HepG2 (cell line): Measurements from ENCODE around the gene MAST1. TPM values are rescaled to one million over a fixed set of nuclear protein-coding genes. Genes with fewer than 3 reads are reported as not detected.

Experiments
- ATAD3A ChIP-seq: sonication (generic); formaldehyde crosslinking; IDR thresholded peaks from 2 replicates; pipeline ENCODE4 v1.4.0; 2020; ENCODE audit warnings: missing genetic modification reagents
- KMT2A ChIP-seq: sonication (generic); formaldehyde crosslinking; IDR thresholded peaks from 2 replicates; pipeline ENCODE4 v1.4.0; 2020; ENCODE audit warnings: missing genetic modification reagents
- MXD3 ChIP-seq: IDR thresholded peaks from 2 replicates; pipeline ENCODE4 v1.6.1; 2016; ENCODE audit warnings: mild to moderate bottlenecking, missing biosample characterization, missing genetic modification reagents
- NPAS2 ChIP-seq: sonication (generic); formaldehyde crosslinking; IDR thresholded peaks from 2 replicates; pipeline ENCODE4 v1.8.0; 2022; ENCODE audit warnings: mild to moderate bottlenecking, missing genetic modification reagents, borderline replicate concordance
- PITX1 ChIP-seq: sonication (generic); formaldehyde crosslinking; IDR thresholded peaks from 2 replicates; pipeline ENCODE4 v1.5.1; 2020; ENCODE audit warnings: mild to moderate bottlenecking, missing genetic modification reagents
- RFXANK ChIP-seq: IDR thresholded peaks from 2 replicates; pipeline ENCODE4 v1.6.1; 2016
- SALL2 ChIP-seq: sonication (generic); formaldehyde crosslinking; IDR thresholded peaks from 2 replicates; pipeline ENCODE4 v1.8.1; 2023; ENCODE audit warnings: mild to moderate bottlenecking, missing genetic modification reagents, inconsistent platforms
- THAP7 ChIP-seq: sonication (generic); formaldehyde crosslinking; IDR thresholded peaks from 2 replicates; pipeline ENCODE4 v1.8.1; 2023; ENCODE audit warnings: mild to moderate bottlenecking, missing genetic modification reagents
- ZBTB20 ChIP-seq: sonication (generic); formaldehyde crosslinking; IDR thresholded peaks from 2 replicates; pipeline ENCODE4 v1.8.1; 2023; ENCODE audit warnings: missing genetic modification reagents, low read depth, mild to moderate bottlenecking, borderline replicate concordance
- ZBTB38 ChIP-seq: sonication (generic); formaldehyde crosslinking; IDR thresholded peaks from 2 replicates; pipeline ENCODE4 v1.5.1; 2020; ENCODE audit warnings: mild to moderate bottlenecking, missing genetic modification reagents
- ZNF142 ChIP-seq: sonication (generic); formaldehyde crosslinking; IDR thresholded peaks from 2 replicates; pipeline ENCODE4 v1.4.0; 2020; ENCODE audit warnings: missing genetic modification reagents
- ZNF225 ChIP-seq: sonication (generic); formaldehyde crosslinking; IDR thresholded peaks from 2 replicates; pipeline ENCODE4 v1.4.0; 2020; ENCODE audit warnings: mild to moderate bottlenecking, missing genetic modification reagents
- ZNF563 ChIP-seq: sonication (generic); formaldehyde crosslinking; IDR thresholded peaks from 2 replicates; pipeline ENCODE4 v1.8.0; 2022; ENCODE audit warnings: mild to moderate bottlenecking, moderate library complexity, missing genetic modification reagents
- ZNF564 ChIP-seq: sonication (generic); formaldehyde crosslinking; IDR thresholded peaks from 2 replicates; pipeline ENCODE4 v1.8.1; 2023; ENCODE audit warnings: mild to moderate bottlenecking, missing genetic modification reagents
- ZNF639 ChIP-seq: conservative IDR thresholded peaks from 2 replicates; pipeline ENCODE4 v1.6.1; 2018; ENCODE audit warnings: missing genetic modification reagents
- ZNF772 ChIP-seq: sonication (generic); formaldehyde crosslinking; IDR thresholded peaks from 2 replicates; pipeline ENCODE4 v1.5.0; 2020; ENCODE audit warnings: mild to moderate bottlenecking, missing genetic modification reagents
- ZNF777 ChIP-seq: sonication (generic); formaldehyde crosslinking; IDR thresholded peaks from 2 replicates; pipeline ENCODE4 v1.4.0; 2020; ENCODE audit warnings: missing genetic modification reagents
- ZNF839 ChIP-seq: sonication (generic); formaldehyde crosslinking; IDR thresholded peaks from 2 replicates; pipeline ENCODE4 v1.4.0; 2020; ENCODE audit warnings: missing genetic modification reagents, mild to moderate bottlenecking, borderline replicate concordance
- ZZZ3 ChIP-seq: sonication (generic); formaldehyde crosslinking; IDR thresholded peaks from 2 replicates; pipeline ENCODE4 v1.4.0; 2020; ENCODE audit warnings: missing genetic modification reagents, mild to moderate bottlenecking, borderline replicate concordance
- polyA plus RNA-seq, 8 experiments: library from polyadenylated mRNA; depleted of rRNA in 3 of 8; stranded (reverse) in 7 of 8; unstranded in 1 of 8; fragments of >200 nt; fragmentation: Illumina TruSeq in 4 of 8; extraction: Trizol in 4 of 8; gene quantifications; 2 replicates each; pipeline versions ENCODE4 v1.2.1 to v1.2.3, GENCODE V29; 2011 to 2016; ENCODE audit warnings: low read depth in 4 of 8, missing spikeins in 1 of 8, mixed read lengths in 1 of 8; ENCODE audit not compliant: insufficient read depth in 1 of 8
- total RNA-seq, 5 experiments: library from RNA; depleted of rRNA; stranded (reverse); fragments of >200 nt; fragmentation: Illumina TruSeq; extraction: Trizol; gene quantifications; 2 replicates each; pipeline ENCODE4 v1.2.3, GENCODE V29; 2016; ENCODE audit warnings: low read depth in 1 of 5

MAST1 gene
- total and polyA plus RNA-seq, 2 of the 13 experiments (the other 11 are each of a cell fraction or from before 2014, with no cell fraction given), result 0.73 to 4.7 TPM

- peak; percentile 51; the same call in 1 of the 2 replicates for TF ChIP-seq ZNF142 (CRISPR knock-in tag)
- TF ChIP-seq ATAD3A, result 0 out of 2 replicates have a peak, but pooled peaks have one; percentile 52
- peak; percentile 76; the same call in 1 of the 2 replicates for TF ChIP-seq RFXANK (CRISPR knock-in tag)
- peak; percentile 88; the same call in 1 of the 2 replicates for TF ChIP-seq ZNF564 (CRISPR knock-in tag)
- TF ChIP-seq PITX1 (CRISPR knock-in tag), result peak; percentile 69
- TF ChIP-seq SALL2 (CRISPR knock-in tag), result peak; percentile 48; the same call in 1 of the 2 replicates
- TF ChIP-seq ZBTB38 (CRISPR knock-in tag), result peak; percentile 76
- TF ChIP-seq KMT2A (CRISPR knock-in tag), result peak; percentile 50
- peak; percentile 57; the same call in 1 of the 2 replicates for TF ChIP-seq ZNF563 (CRISPR knock-in tag)
- peak; percentile 36; the same call in 1 of the 2 replicates for TF ChIP-seq ZNF639 (CRISPR knock-in tag)
- TF ChIP-seq MXD3, result peak; percentile 93
- 0 out of 2 replicates have a peak, but pooled peaks have one; percentile 55 for TF ChIP-seq ZZZ3 (CRISPR knock-in tag)
- peak; percentile 85 for TF ChIP-seq ZNF777
- TF ChIP-seq ZBTB20 (CRISPR knock-in tag), result peak; percentile 66
- TF ChIP-seq ZNF772, result peak; percentile 95
- no peak for TF ChIP-seq NPAS2 (CRISPR knock-in tag)
- TF ChIP-seq THAP7 (CRISPR knock-in tag), result 0 out of 2 replicates have a peak, but pooled peaks have one; percentile 61
- peak; percentile 47; the same call in 1 of the 2 replicates for TF ChIP-seq ZNF225 (CRISPR knock-in tag)
- 0 out of 2 replicates have a peak, but pooled peaks have one; percentile 37 for TF ChIP-seq ZNF839
Measured at GRCh38 chr19:12791345-12792050, 46.8 kb upstream of the MAST1 start, which contains the start of gene JUNB (continued).
